Measurements from ENCODE around the gene FAM114A1. TPM values are rescaled to one million over a fixed set of nuclear protein-coding genes. Genes with fewer than 3 reads are reported as not detected.
"Not testable (repeated sequence)": the region's sequence is repeated elsewhere in the genome, so short reads cannot be mapped to it uniquely, and the experiment has no call there.

FAM114A1 gene
- total and polyA plus RNA-seq, 9 donors = 32.8 to 99.7 (median 79.3) TPM

DNA sequence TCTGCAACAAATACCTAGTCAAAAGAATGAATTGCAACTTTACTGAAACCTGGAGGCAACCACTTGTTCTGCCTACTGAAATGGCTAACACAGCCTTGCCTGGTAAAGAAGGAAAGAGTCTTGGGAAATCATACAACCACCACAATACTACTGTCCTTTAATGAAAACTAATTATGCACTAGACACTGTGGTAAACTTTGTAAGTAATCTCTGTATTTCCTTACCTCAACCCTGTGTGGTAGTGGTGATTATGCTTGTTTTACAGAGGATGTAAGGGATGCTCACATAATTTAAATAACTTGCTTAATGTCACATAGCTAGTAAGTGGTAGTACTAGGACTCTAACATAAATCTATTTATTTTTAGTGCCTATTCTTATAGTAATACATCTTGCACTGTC is 119.9 kb downstream of the FAM114A1 start:
- no peak for DNase-seq
- no peak overlapping the region for H3K27ac ChIP-seq
- H3K9me3 ChIP-seq = no peaks in the 10 kb centered on the region
- H3K27me3 ChIP-seq = no peaks in the 10 kb centered on the region
- intact Hi-C loops (cut with DNase I) = no loop called here
- H3K36me3 ChIP-seq = no peaks in the 10 kb centered on the region
- H3K4me1 ChIP-seq (ENCODE audit: insufficient read depth) = no peaks in the 10 kb centered on the region
- no peak overlapping the region for H3K4me3 ChIP-seq
- TF ChIP-seq EP300 (IDR thresholded peaks at IDR 0.05) = no peak
- no peak for TF ChIP-seq POLR2A (IDR thresholded peaks at IDR 0.05)
- TF ChIP-seq, protein P1, sequence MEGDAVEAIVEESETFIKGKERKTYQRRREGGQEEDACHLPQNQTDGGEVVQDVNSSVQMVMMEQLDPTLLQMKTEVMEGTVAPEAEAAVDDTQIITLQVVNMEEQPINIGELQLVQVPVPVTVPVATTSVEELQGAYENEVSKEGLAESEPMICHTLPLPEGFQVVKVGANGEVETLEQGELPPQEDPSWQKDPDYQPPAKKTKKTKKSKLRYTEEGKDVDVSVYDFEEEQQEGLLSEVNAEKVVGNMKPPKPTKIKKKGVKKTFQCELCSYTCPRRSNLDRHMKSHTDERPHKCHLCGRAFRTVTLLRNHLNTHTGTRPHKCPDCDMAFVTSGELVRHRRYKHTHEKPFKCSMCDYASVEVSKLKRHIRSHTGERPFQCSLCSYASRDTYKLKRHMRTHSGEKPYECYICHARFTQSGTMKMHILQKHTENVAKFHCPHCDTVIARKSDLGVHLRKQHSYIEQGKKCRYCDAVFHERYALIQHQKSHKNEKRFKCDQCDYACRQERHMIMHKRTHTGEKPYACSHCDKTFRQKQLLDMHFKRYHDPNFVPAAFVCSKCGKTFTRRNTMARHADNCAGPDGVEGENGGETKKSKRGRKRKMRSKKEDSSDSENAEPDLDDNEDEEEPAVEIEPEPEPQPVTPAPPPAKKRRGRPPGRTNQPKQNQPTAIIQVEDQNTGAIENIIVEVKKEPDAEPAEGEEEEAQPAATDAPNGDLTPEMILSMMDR (IDR thresholded peaks at IDR 0.05) = no peak

DNA sequence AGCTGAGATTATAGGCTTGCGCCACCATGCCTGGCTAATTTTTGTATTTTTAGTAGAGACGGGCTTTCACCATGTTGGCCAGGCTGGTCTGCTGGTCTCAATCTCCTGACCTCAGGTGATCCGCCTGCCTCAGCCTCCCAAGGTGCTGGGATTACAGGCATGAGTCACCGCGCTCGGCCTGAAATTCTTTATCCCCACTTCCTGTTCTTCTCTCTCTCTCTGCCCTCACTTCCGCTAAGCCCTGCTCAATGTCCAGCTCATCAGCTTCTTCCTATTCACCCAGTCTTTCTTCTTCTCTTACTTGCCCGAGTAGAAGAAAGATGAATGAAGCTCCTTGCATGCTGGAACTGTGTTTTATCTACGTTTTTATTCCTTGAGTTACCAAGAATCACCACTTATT is 120.7 kb downstream of the FAM114A1 start:
- H3K27me3 ChIP-seq; intact Hi-C loops (cut with DNase I): not testable (repeated sequence)
- 80 to 96% (median 83%) methylated on average over 8 to 9 of the region's 9 CpGs for WGBS, 3 donors

DNA sequence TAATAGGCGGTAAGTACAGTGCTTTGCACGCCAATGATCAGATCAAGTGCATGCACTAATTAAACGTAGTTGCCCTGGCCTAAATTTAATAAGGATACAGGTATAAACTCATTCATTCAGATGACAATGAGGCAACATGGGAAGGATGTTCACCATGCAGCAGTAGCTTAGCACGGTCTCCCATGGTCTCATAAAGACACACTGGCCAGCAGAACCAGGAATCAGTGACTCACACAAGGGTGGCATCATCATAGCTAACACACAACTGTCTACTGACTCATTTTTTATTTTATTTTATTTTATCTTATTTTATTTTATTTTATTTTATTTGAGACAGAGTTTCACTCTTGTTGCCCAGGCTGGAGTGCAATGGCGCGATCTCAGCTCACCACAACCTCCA is 121.9 kb downstream of the FAM114A1 start:
- no peaks in the 10 kb centered on the region for H3K9me3 ChIP-seq
- H3K36me3 ChIP-seq = no peaks in the 10 kb centered on the region
- H3K27ac ChIP-seq = no peak overlapping the region
- H3K4me3 ChIP-seq = no peak overlapping the region
- TF ChIP-seq, protein P1 (IDR thresholded peaks at IDR 0.05) = no peak
- H3K27me3 ChIP-seq = no peaks in the 10 kb centered on the region
- intact Hi-C loops (cut with DNase I) = no loop called here
- DNase-seq = no peak
- 87 to 95% (median 95%) methylated on average over 6 of the region's 6 CpGs for WGBS, 3 donors
- no peaks in the 10 kb centered on the region for H3K4me1 ChIP-seq (ENCODE audit: insufficient read depth)

More for the DNA sequence above, 120.7 kb downstream of the FAM114A1 start:
- not testable (repeated sequence) for DNase-seq; H3K4me1 ChIP-seq (ENCODE audit: insufficient read depth); H3K36me3 ChIP-seq; H3K4me3 ChIP-seq; H3K9me3 ChIP-seq; H3K27ac ChIP-seq

DNA sequence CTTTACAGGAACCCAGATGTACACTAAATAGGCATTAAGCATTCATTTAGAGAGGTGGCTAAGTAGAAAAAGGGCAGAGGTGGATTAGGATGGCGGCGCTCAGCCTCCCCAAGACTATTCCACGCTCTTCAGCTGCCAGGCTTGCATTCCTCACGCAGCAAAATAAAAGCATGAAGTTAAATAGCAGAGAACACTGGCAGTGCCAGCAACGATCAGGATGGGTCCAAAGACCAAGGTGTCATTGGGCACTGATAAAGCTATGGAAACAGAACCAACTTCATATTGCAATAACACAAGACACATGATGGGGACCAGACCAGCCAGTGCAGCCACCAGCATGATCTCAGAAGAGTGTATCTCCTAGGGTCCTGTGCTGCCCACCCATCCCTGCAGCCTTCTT is 122.6 kb downstream of the FAM114A1 start:
- Histone ChIP-seq H3K4me3 (no peak overlapping the region), H3K4me1 (ENCODE audit: insufficient read depth) (no peaks in the 10 kb centered on the region), H3K36me3 (no peaks in the 10 kb centered on the region), H3K27ac (no peak overlapping the region), H3K9me3 (no peaks in the 10 kb centered on the region), H3K27me3 (no peaks in the 10 kb centered on the region)
- intact Hi-C loops (cut with DNase I) = no loop called here
- DNase-seq = no peak
- WGBS, 3 donors = 76 to 86% (median 82%) methylated on average over 5 of the region's 5 CpGs
- no peak for TF ChIP-seq POLR2A (IDR thresholded peaks at IDR 0.05)
- no peak for TF ChIP-seq EP300 (IDR thresholded peaks at IDR 0.05)
- TF ChIP-seq, protein P1 (IDR thresholded peaks at IDR 0.05) = no peak

DNA sequence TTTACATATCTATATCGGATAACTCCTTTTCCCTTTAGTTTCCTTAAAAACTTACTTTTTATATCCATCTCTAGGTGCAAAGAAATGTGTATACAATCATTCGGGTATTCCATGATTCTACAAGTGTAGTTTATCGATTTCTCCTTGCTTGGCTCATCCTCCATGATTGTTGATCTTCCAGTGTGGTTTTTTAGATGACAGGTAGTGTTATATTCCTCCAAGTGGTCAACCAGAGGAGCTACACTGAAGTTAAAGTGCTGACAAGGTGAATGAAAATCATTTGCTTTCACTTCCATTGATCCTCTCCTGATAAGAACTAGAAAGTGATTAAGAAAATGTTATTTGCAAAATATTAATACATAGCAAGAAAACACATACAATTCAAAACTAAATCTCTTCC is 126.1 kb downstream of the FAM114A1 start:
- no peaks in the 10 kb centered on the region for H3K4me1 ChIP-seq (ENCODE audit: insufficient read depth)
- no peak for DNase-seq
- intact Hi-C loops (cut with DNase I) = no loop called here
- TF ChIP-seq, protein P1 (IDR thresholded peaks at IDR 0.05) = no peak
- no peak for TF ChIP-seq POLR2A (IDR thresholded peaks at IDR 0.05)
- TF ChIP-seq EP300 (IDR thresholded peaks at IDR 0.05) = no peak
- H3K27me3 ChIP-seq = no peaks in the 10 kb centered on the region
- H3K27ac ChIP-seq = no peak overlapping the region
- H3K36me3 ChIP-seq = no peaks in the 10 kb centered on the region
- H3K4me3 ChIP-seq = no peak overlapping the region
- WGBS, 3 donors = 81 to 88% (median 88%) methylated on average over 3 of the region's 3 CpGs
- H3K9me3 ChIP-seq = no peaks in the 10 kb centered on the region

Data from ovary (tissue), 9 donors.